Measurements from ENCODE around the gene MBD6. TPM values are rescaled to one million over a fixed set of nuclear protein-coding genes. Genes with fewer than 3 reads are reported as not detected.

Gene MBD6
- total and polyA plus RNA-seq, 2 of the 4 experiments (the other 2 are of a cell fraction), result 0.90 to 9.3 TPM

DNA sequence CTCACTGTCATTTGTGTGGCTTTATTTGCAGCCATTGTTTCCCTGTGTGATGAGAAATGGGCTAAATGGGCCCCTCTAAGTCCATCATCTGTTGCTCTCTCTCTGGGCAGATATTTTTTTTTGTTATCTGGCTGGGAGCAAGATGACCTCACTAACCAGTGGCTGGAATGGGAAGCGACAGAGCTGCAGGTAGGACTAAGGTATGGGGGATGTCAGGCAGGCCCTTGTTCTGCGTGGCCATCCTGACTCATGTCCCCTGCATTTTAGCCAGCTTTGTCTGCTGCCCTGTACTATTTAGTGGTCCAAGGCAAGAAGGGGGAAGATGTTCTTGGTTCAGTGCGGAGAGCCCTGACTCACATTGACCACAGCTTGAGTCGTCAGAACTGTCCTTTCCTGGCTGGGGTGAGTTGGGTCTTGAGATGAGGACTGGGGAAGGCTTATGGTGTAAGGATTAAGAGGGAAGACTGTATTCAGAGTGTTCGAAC lies 33.4 kb upstream of the MBD6 start:
- H3K36me3 ChIP-seq (ENCODE audit: control insufficient read depth, insufficient read depth, low read length), result peaks cover 31% of the 10 kb centered on the region
- TF ChIP-seq MAFK (IDR thresholded peaks at IDR 0.05; ENCODE audit: low read depth, low read length), result no peak
- TF ChIP-seq SMC3 (IDR thresholded peaks at IDR 0.05; ENCODE audit: low read depth, low read length), result no peak
- no peak for TF ChIP-seq MAZ (IDR thresholded peaks at IDR 0.05; ENCODE audit: borderline replicate concordance, low read depth, low read length)
- TF ChIP-seq, protein P1, sequence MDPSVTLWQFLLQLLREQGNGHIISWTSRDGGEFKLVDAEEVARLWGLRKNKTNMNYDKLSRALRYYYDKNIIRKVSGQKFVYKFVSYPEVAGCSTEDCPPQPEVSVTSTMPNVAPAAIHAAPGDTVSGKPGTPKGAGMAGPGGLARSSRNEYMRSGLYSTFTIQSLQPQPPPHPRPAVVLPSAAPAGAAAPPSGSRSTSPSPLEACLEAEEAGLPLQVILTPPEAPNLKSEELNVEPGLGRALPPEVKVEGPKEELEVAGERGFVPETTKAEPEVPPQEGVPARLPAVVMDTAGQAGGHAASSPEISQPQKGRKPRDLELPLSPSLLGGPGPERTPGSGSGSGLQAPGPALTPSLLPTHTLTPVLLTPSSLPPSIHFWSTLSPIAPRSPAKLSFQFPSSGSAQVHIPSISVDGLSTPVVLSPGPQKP (IDR thresholded peaks at IDR 0.05; ENCODE audit: borderline replicate concordance, low read depth, low read length), result no peak
- TF ChIP-seq POLR2A (IDR thresholded peaks at IDR 0.05; ENCODE audit: low read depth, low read length), result no peak
- TF ChIP-seq RFX5 (IDR thresholded peaks at IDR 0.05; ENCODE audit: low read depth, low read length), result 0 out of 2 replicates have a peak, but pooled peaks have one; percentile 64
- TF ChIP-seq MXI1 (IDR thresholded peaks at IDR 0.05; ENCODE audit: borderline replicate concordance, low read depth, low read length), result no peak
- no peak for TF ChIP-seq CEBPB (IDR thresholded peaks at IDR 0.05; ENCODE audit: low read depth, low read length)
- TF ChIP-seq, protein P2, sequence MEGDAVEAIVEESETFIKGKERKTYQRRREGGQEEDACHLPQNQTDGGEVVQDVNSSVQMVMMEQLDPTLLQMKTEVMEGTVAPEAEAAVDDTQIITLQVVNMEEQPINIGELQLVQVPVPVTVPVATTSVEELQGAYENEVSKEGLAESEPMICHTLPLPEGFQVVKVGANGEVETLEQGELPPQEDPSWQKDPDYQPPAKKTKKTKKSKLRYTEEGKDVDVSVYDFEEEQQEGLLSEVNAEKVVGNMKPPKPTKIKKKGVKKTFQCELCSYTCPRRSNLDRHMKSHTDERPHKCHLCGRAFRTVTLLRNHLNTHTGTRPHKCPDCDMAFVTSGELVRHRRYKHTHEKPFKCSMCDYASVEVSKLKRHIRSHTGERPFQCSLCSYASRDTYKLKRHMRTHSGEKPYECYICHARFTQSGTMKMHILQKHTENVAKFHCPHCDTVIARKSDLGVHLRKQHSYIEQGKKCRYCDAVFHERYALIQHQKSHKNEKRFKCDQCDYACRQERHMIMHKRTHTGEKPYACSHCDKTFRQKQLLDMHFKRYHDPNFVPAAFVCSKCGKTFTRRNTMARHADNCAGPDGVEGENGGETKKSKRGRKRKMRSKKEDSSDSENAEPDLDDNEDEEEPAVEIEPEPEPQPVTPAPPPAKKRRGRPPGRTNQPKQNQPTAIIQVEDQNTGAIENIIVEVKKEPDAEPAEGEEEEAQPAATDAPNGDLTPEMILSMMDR (conservative IDR thresholded peaks at IDR 0.05; ENCODE audit: low read depth, low read length), result no peak
- no TSS peak for BruUV-seq (replicated peaks)
- in situ Hi-C loops (cut with MboI; ENCODE audit: low sequenced_read_pairs) (no loop called here), dilution Hi-C loops (cut with HindIII; ENCODE audit: low sequenced_read_pairs, unreplicated experiment) (no loop called here), intact Hi-C loops (cut with micrococcal nuclease) (no loop called here)
- peak overlapping the region; percentile 89 for H3K4me3 ChIP-seq (ENCODE audit: insufficient read depth, low read depth, low read length)
- no peak overlapping the region for H2BK20ac ChIP-seq (ENCODE audit: low read depth, low read length)
- CTCF ChIA-PET, result no interaction called here
- no peak overlapping the region for H2BK5ac ChIP-seq (ENCODE audit: low read depth, low read length, poor library complexity, severe bottlenecking)
- no peak overlapping the region for H4K91ac ChIP-seq (ENCODE audit: insufficient read depth, low read depth, low read length)
- H3K79me1 ChIP-seq (ENCODE audit: low read depth in 1 of 2, low read length in 2 of 2), result peaks cover 33 to 51% of the 10 kb centered on the region in 2 experiments
- peak overlapping the region; percentile 99 for H3K9ac ChIP-seq (ENCODE audit: low read depth, low read length)
- peak overlapping the region; percentile 43 for H2AFZ ChIP-seq (replicated peaks; ENCODE audit: low read length, poor library complexity)
- peak overlapping the region; percentile 14; the same call in 1 of the 2 replicates for H3K27ac ChIP-seq (ENCODE audit: insufficient read depth, low read length)
- H2BK15ac ChIP-seq (ENCODE audit: low read depth, low read length), result no peak overlapping the region
- H4K20me1 ChIP-seq (ENCODE audit: insufficient read depth, low read length), result peaks cover 23% of the 10 kb centered on the region; the same call in 1 of the 2 replicates
- H3K27me3 ChIP-seq (ENCODE audit: control insufficient read depth, insufficient read depth, low read length), result no peaks in the 10 kb centered on the region
- DNase-seq (peak; percentile 55), ATAC-seq (ENCODE audit: low read depth) (no peak)
- no peak overlapping the region for H4K5ac ChIP-seq (ENCODE audit: low read depth, low read length)
- peak overlapping the region; percentile 99 for H3K23ac ChIP-seq (ENCODE audit: low read depth, low read length)
- H2AK9ac ChIP-seq (replicated peaks; ENCODE audit: low read depth, low read length, poor library complexity), result peak overlapping the region; percentile 96
- no peak overlapping the region; the same call in 1 of the 2 replicates for H3K56ac ChIP-seq (ENCODE audit: extremely low read depth, insufficient read depth, low read length)
- H3K4ac ChIP-seq (ENCODE audit: low read depth, low read length), result no peak overlapping the region
- no peak overlapping the region for H2BK120ac ChIP-seq (ENCODE audit: low read depth, low read length)
- H3K18ac ChIP-seq (ENCODE audit: low read depth, low read length), result no peak overlapping the region
- 83% methylated on average over 1 of the region's 5 CpGs; no CpG with 5 or more reads in 1 of the 2 experiments for WGBS, 2 experiments (ENCODE audit: extremely low coverage in 2 of 2, insufficient read length in 1 of 2)
- H3K4me1 ChIP-seq (ENCODE audit: control insufficient read depth, insufficient read depth, low read length), result peaks cover 6% of the 10 kb centered on the region
- POLR2A ChIA-PET (ENCODE audit: unreplicated experiment), result no interaction called here
- H3K4me2 ChIP-seq (ENCODE audit: low read depth, low read length), result peak overlapping the region; percentile 88
- H2AK5ac ChIP-seq (ENCODE audit: low read depth, low read length), result peak overlapping the region; percentile 93
- no peaks in the 10 kb centered on the region for H3K9me3 ChIP-seq (ENCODE audit: control insufficient read depth, insufficient read depth, low read length)
- no peak overlapping the region; a peak in 1 of 4 replicates for H4K8ac ChIP-seq (ENCODE audit: low read depth in 2 of 2, low read length in 2 of 2)
- peak overlapping the region; percentile 95 for H3K14ac ChIP-seq (replicated peaks; ENCODE audit: low read depth, low read length)
- H3K9me1 ChIP-seq (ENCODE audit: insufficient read depth, low read length), result peaks cover 15% of the 10 kb centered on the region
